GM12873 (cell line): ENCODE data around the gene DRC1.

ENCODE experiments used
- CTCF ChIP-seq: IDR thresholded peaks from 2 replicates; pipeline ENCODE4 v1.5.1; 2012; ENCODE audit warnings: low read depth, mild to moderate bottlenecking, moderate library complexity, low read length, control low read depth; ENCODE audit not compliant: insufficient read depth; ENCODE audit errors: missing control alignments

DRC1 gene

GRCh38 chr2:26384597-26384996, 17.1 kb upstream of the DRC1 start:
- no peak for TF ChIP-seq CTCF

- no peak for TF ChIP-seq CTCF
These were observed 14.5 kb upstream of the DRC1 start for GRCh38 chr2:26387189-26387588.

- TF ChIP-seq CTCF = no peak
These were observed 7.0 kb upstream of the DRC1 start for GRCh38 chr2:26394694-26395093.

GRCh38 chr2:26395394-26395793, 6.3 kb upstream of the DRC1 start:
- TF ChIP-seq CTCF = no peak

- TF ChIP-seq CTCF = no peak
These were observed 4.9 kb upstream of the DRC1 start for GRCh38 chr2:26396734-26397298.

GRCh38 chr2:26399771-26400376, 1.8 kb upstream of the DRC1 start:
- TF ChIP-seq CTCF = no peak

- TF ChIP-seq CTCF = no peak
These were observed 997 bp upstream of the DRC1 start for GRCh38 chr2:26400723-26401122.
